ENCODE data around the gene LINC01488. TPM values are rescaled to one million over a fixed set of nuclear protein-coding genes. Genes with fewer than 3 reads are reported as not detected.

Gene LINC01488
- total RNA-seq, 1 experiment from 2014 or later = not detected

DNA sequence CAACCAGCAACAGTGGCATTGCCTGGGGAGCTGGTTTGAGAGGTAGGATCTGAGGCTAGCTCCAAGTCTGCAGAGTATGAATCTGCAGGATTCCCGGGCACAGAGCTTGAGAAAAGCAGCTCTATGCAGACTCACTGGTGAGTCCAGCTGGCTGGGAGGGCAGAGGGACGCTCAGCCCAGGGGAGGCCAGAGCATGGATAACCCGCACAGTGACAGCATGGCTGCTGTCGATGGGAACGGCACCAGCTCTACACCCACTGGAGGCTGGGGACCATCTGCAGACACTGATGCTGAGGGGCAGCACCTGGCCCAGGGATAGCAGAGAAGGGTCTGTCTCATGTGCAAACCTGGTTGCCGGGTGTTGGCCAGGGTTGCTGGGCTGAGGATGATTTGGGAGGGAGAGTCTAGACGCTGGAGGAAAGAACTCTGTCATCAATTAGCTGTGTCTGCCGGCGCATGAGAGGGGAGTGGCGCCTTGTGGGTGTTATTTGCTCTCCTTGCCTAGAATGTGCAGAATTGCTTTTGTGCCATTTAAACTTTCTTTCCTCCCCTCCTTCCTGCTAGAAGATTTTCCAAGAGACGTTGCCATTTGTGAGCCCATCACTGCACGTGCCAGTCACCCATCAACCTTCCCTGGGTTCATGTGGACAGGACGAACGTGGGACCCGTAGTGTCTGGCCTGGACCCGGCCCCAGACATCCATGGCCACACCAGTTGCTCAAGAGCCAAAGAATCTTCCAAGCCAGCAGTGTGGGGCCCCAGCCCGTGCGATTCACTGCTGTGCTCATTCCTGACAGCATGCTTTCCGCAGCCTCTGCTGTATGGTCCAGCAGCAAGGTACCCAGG is 19.1 kb upstream of the LINC01488 start:
- intact Hi-C loops (cut with micrococcal nuclease; ENCODE audit: unreplicated experiment) = no loop called here
- TF ChIP-seq, protein P1, sequence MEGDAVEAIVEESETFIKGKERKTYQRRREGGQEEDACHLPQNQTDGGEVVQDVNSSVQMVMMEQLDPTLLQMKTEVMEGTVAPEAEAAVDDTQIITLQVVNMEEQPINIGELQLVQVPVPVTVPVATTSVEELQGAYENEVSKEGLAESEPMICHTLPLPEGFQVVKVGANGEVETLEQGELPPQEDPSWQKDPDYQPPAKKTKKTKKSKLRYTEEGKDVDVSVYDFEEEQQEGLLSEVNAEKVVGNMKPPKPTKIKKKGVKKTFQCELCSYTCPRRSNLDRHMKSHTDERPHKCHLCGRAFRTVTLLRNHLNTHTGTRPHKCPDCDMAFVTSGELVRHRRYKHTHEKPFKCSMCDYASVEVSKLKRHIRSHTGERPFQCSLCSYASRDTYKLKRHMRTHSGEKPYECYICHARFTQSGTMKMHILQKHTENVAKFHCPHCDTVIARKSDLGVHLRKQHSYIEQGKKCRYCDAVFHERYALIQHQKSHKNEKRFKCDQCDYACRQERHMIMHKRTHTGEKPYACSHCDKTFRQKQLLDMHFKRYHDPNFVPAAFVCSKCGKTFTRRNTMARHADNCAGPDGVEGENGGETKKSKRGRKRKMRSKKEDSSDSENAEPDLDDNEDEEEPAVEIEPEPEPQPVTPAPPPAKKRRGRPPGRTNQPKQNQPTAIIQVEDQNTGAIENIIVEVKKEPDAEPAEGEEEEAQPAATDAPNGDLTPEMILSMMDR (conservative IDR thresholded peaks at IDR 0.05) = no peak
- TF ChIP-seq EZH2 (IDR thresholded peaks at IDR 0.05; ENCODE audit: low read depth) = no peak
- BruUV-seq (replicated peaks) = no TSS peak
- ChIA-PET POLR2A (ENCODE audit: unreplicated experiment) (no interaction called here), CTCF (no interaction called here)
- Histone ChIP-seq H3K27ac (no peak overlapping the region), H3K79me2 (ENCODE audit: low read depth) (no peaks in the 10 kb centered on the region), H3K9me3 (ENCODE audit: insufficient read depth, low read depth) (peaks cover 21% of the 10 kb centered on the region), H3K36me3 (ENCODE audit: low read depth) (no peaks in the 10 kb centered on the region), H3F3A (ENCODE audit: insufficient read depth, low read depth) (peaks cover 24% of the 10 kb centered on the region), H3K4me1 (replicated peaks; ENCODE audit: insufficient read depth) (peaks cover 14% of the 10 kb centered on the region), H3K4me3 (no peak overlapping the region), H3K4me2 (no peak overlapping the region), H4K20me1 (ENCODE audit: insufficient read depth) (no peaks in the 10 kb centered on the region), H2AFZ (no peak overlapping the region), H3K9me2 (ENCODE audit: insufficient read depth) (no peaks in the 10 kb centered on the region), H3K27me3 (ENCODE audit: insufficient read depth, low read depth) (no peaks in the 10 kb centered on the region)
- DNase-seq = no peak

GRCh38 chr11:69463181-69463994 is 18.1 kb upstream of the LINC01488 start:
- Histone ChIP-seq H4K20me1 (ENCODE audit: insufficient read depth) (no peaks in the 10 kb centered on the region), H2AFZ (no peak overlapping the region), H3K4me1 (replicated peaks; ENCODE audit: insufficient read depth) (peaks cover 14% of the 10 kb centered on the region), H3K4me3 (no peak overlapping the region), H3K27me3 (ENCODE audit: insufficient read depth, low read depth) (no peaks in the 10 kb centered on the region), H3K79me2 (ENCODE audit: low read depth) (no peaks in the 10 kb centered on the region), H3K36me3 (ENCODE audit: low read depth) (no peaks in the 10 kb centered on the region), H3K27ac (no peak overlapping the region), H3F3A (ENCODE audit: insufficient read depth, low read depth) (peaks cover 24% of the 10 kb centered on the region), H3K9me3 (ENCODE audit: insufficient read depth, low read depth) (peaks cover 21% of the 10 kb centered on the region), H3K4me2 (no peak overlapping the region), H3K9me2 (ENCODE audit: insufficient read depth) (no peaks in the 10 kb centered on the region)
- ChIA-PET CTCF (no interaction called here), POLR2A (ENCODE audit: unreplicated experiment) (interaction anchor here (0.6 kb wide), 1 partner anchor 63 kb away, joined by 3 read pairs; no protein-coding TSS in a partner anchor)
- intact Hi-C loops (cut with micrococcal nuclease; ENCODE audit: unreplicated experiment) = no loop called here
- DNase-seq = no peak
- BruUV-seq (replicated peaks) = no TSS peak
- TF ChIP-seq, protein P1 (conservative IDR thresholded peaks at IDR 0.05) = no peak
- TF ChIP-seq EZH2 (IDR thresholded peaks at IDR 0.05; ENCODE audit: low read depth) = no peak

GRCh38 chr11:69463995-69464960 is 17.2 kb upstream of the LINC01488 start:
- Histone ChIP-seq H3K4me1 (replicated peaks; ENCODE audit: insufficient read depth) (peaks cover 12% of the 10 kb centered on the region), H3K4me2 (no peak overlapping the region), H3K79me2 (ENCODE audit: low read depth) (no peaks in the 10 kb centered on the region), H3K27me3 (ENCODE audit: insufficient read depth, low read depth) (no peaks in the 10 kb centered on the region), H3K36me3 (ENCODE audit: low read depth) (no peaks in the 10 kb centered on the region), H3K4me3 (no peak overlapping the region), H4K20me1 (ENCODE audit: insufficient read depth) (no peaks in the 10 kb centered on the region), H3K9me2 (ENCODE audit: insufficient read depth) (no peaks in the 10 kb centered on the region), H3K27ac (no peak overlapping the region), H3F3A (ENCODE audit: insufficient read depth, low read depth) (peaks cover 21% of the 10 kb centered on the region), H2AFZ (no peak overlapping the region), H3K9me3 (ENCODE audit: insufficient read depth, low read depth) (peaks cover 17% of the 10 kb centered on the region)
- DNase-seq = no peak
- no peak for TF ChIP-seq EZH2 (IDR thresholded peaks at IDR 0.05; ENCODE audit: low read depth)
- TF ChIP-seq, protein P1 (conservative IDR thresholded peaks at IDR 0.05) = no peak
- BruUV-seq (replicated peaks) = no TSS peak
- ChIA-PET CTCF (interaction anchor here (0.6 kb wide), 1 partner anchor 1194 kb away, joined by 6 read pairs; no protein-coding TSS in a partner anchor), POLR2A (ENCODE audit: unreplicated experiment) (no interaction called here)
- intact Hi-C loops (cut with micrococcal nuclease; ENCODE audit: unreplicated experiment) = no loop called here

All from PC-9 (cell line).